ENCODE measurements around the gene GON4L. TPM values are rescaled to one million over a fixed set of nuclear protein-coding genes. Genes with fewer than 3 reads are reported as not detected.

GON4L gene
- total and polyA plus RNA-seq, 2 of the 4 experiments (the other 2 are of a cell fraction), result 21.2 to 30.3 TPM

DNA sequence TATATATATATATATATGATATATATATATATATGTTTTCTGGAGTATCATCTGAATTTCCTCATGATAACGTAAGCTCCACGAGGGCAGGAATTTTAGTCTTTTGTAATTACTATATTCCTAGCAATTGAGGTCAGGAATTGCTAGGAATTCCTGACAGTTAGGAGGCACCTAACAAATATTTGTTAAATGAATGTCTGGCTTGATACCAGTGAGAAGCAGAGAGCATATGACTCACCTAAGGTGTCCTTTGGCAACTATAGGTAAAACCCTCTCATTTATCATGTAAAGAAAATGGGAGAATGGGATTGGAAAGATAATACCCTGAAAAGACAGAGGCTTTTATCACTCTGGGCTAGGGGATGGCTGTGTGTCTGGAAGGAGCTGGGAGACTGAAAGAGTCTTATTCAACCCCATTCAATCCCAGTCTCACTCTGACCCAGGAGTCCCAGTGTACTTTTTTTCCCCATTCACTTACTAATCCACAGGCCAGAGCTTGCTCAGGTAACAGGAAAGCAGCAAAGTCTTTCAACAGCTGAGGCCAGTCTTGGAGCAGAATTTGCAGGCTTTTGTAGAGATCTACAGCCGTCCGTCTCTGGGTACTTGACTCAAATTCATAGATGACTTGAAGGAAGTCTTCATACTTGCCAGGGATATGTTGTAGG, 96.9 kb downstream of the GON4L start:
- no peak overlapping the region for H2BK5ac ChIP-seq (ENCODE audit: low read depth, low read length, poor library complexity, severe bottlenecking)
- ChIA-PET POLR2A (ENCODE audit: unreplicated experiment) (no interaction called here), CTCF (no interaction called here)

More for the DNA sequence above, 96.9 kb downstream of the GON4L start:
- Histone ChIP-seq H4K20me1 (ENCODE audit: insufficient read depth, low read length) (no peaks in the 10 kb centered on the region), H3K23ac (ENCODE audit: low read depth, low read length) (no peak overlapping the region), H3K14ac (replicated peaks; ENCODE audit: low read depth, low read length) (no peak overlapping the region), H3K27me3 (ENCODE audit: control insufficient read depth, insufficient read depth, low read length) (no peaks in the 10 kb centered on the region), H4K8ac (ENCODE audit: low read depth in 2 of 2, low read length in 2 of 2) (no peak overlapping the region), H4K5ac (ENCODE audit: low read depth, low read length) (no peak overlapping the region), H3K9ac (ENCODE audit: low read depth, low read length) (no peak overlapping the region), H3K9me1 (ENCODE audit: insufficient read depth, low read length) (peaks cover 6% of the 10 kb centered on the region; the same call in 1 of the 2 replicates), H3K4me1 (ENCODE audit: control insufficient read depth, insufficient read depth, low read length) (peaks cover 3% of the 10 kb centered on the region), H2BK15ac (ENCODE audit: low read depth, low read length) (no peak overlapping the region), H3K4ac (ENCODE audit: low read depth, low read length) (no peak overlapping the region), H3K36me3 (ENCODE audit: control insufficient read depth, insufficient read depth, low read length) (peaks cover 49% of the 10 kb centered on the region), H3K56ac (ENCODE audit: extremely low read depth, insufficient read depth, low read length) (no peak overlapping the region), H3K4me2 (ENCODE audit: low read depth, low read length) (no peak overlapping the region), H3K9me3 (ENCODE audit: control insufficient read depth, insufficient read depth, low read length) (no peaks in the 10 kb centered on the region), H2BK120ac (ENCODE audit: low read depth, low read length) (no peak overlapping the region), H2AFZ (replicated peaks; ENCODE audit: low read length, poor library complexity) (no peak overlapping the region), H2AK9ac (replicated peaks; ENCODE audit: low read depth, low read length, poor library complexity) (no peak overlapping the region), H3K18ac (ENCODE audit: low read depth, low read length) (no peak overlapping the region), H2BK20ac (ENCODE audit: low read depth, low read length) (no peak overlapping the region), H2AK5ac (ENCODE audit: low read depth, low read length) (no peak overlapping the region), H3K4me3 (ENCODE audit: insufficient read depth, low read depth, low read length) (no peak overlapping the region), H3K27ac (ENCODE audit: insufficient read depth, low read length) (no peak overlapping the region), H4K91ac (ENCODE audit: insufficient read depth, low read depth, low read length) (no peak overlapping the region), H3K79me1 (ENCODE audit: low read depth in 1 of 2, low read length in 2 of 2) (peaks cover 0 to 32% of the 10 kb centered on the region in 2 experiments; a peak in 3 of 4 replicates)
- TF ChIP-seq, protein P1, sequence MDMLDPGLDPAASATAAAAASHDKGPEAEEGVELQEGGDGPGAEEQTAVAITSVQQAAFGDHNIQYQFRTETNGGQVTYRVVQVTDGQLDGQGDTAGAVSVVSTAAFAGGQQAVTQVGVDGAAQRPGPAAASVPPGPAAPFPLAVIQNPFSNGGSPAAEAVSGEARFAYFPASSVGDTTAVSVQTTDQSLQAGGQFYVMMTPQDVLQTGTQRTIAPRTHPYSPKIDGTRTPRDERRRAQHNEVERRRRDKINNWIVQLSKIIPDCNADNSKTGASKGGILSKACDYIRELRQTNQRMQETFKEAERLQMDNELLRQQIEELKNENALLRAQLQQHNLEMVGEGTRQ (IDR thresholded peaks at IDR 0.05; ENCODE audit: low read depth, low read length), result no peak
- TF ChIP-seq MXI1 (IDR thresholded peaks at IDR 0.05; ENCODE audit: borderline replicate concordance, low read depth, low read length), result no peak
- TF ChIP-seq, protein P2, sequence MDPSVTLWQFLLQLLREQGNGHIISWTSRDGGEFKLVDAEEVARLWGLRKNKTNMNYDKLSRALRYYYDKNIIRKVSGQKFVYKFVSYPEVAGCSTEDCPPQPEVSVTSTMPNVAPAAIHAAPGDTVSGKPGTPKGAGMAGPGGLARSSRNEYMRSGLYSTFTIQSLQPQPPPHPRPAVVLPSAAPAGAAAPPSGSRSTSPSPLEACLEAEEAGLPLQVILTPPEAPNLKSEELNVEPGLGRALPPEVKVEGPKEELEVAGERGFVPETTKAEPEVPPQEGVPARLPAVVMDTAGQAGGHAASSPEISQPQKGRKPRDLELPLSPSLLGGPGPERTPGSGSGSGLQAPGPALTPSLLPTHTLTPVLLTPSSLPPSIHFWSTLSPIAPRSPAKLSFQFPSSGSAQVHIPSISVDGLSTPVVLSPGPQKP (IDR thresholded peaks at IDR 0.05; ENCODE audit: borderline replicate concordance, low read depth, low read length), result no peak
- TF ChIP-seq, protein P3, sequence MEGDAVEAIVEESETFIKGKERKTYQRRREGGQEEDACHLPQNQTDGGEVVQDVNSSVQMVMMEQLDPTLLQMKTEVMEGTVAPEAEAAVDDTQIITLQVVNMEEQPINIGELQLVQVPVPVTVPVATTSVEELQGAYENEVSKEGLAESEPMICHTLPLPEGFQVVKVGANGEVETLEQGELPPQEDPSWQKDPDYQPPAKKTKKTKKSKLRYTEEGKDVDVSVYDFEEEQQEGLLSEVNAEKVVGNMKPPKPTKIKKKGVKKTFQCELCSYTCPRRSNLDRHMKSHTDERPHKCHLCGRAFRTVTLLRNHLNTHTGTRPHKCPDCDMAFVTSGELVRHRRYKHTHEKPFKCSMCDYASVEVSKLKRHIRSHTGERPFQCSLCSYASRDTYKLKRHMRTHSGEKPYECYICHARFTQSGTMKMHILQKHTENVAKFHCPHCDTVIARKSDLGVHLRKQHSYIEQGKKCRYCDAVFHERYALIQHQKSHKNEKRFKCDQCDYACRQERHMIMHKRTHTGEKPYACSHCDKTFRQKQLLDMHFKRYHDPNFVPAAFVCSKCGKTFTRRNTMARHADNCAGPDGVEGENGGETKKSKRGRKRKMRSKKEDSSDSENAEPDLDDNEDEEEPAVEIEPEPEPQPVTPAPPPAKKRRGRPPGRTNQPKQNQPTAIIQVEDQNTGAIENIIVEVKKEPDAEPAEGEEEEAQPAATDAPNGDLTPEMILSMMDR (conservative IDR thresholded peaks at IDR 0.05; ENCODE audit: low read depth, low read length), result no peak
- TF ChIP-seq CHD1 (IDR thresholded peaks at IDR 0.05; ENCODE audit: low read depth, low read length), result no peak
- TF ChIP-seq BHLHE40 (IDR thresholded peaks at IDR 0.05; ENCODE audit: low read depth, low read length), result no peak
- no peak for TF ChIP-seq CEBPB (IDR thresholded peaks at IDR 0.05; ENCODE audit: low read depth, low read length)
- no peak for TF ChIP-seq MAZ (IDR thresholded peaks at IDR 0.05; ENCODE audit: borderline replicate concordance, low read depth, low read length)
- intact Hi-C loops (cut with micrococcal nuclease), result no loop called here
- ATAC-seq (ENCODE audit: low read depth) (no peak), DNase-seq (no peak)
- dilution Hi-C loops (cut with HindIII; ENCODE audit: low sequenced_read_pairs, unreplicated experiment), result no loop called here
- BruUV-seq (replicated peaks), result no TSS peak
- WGBS, 2 experiments (ENCODE audit: extremely low coverage in 2 of 2, insufficient read length in 1 of 2), result no CpG with 5 or more reads among the region's 4 CpGs
- in situ Hi-C loops (cut with MboI; ENCODE audit: low sequenced_read_pairs), result no loop called here

Measured in IMR-90 (cell line).